ENCODE measurements around the gene PKD1.

Gene PKD1

DNA sequence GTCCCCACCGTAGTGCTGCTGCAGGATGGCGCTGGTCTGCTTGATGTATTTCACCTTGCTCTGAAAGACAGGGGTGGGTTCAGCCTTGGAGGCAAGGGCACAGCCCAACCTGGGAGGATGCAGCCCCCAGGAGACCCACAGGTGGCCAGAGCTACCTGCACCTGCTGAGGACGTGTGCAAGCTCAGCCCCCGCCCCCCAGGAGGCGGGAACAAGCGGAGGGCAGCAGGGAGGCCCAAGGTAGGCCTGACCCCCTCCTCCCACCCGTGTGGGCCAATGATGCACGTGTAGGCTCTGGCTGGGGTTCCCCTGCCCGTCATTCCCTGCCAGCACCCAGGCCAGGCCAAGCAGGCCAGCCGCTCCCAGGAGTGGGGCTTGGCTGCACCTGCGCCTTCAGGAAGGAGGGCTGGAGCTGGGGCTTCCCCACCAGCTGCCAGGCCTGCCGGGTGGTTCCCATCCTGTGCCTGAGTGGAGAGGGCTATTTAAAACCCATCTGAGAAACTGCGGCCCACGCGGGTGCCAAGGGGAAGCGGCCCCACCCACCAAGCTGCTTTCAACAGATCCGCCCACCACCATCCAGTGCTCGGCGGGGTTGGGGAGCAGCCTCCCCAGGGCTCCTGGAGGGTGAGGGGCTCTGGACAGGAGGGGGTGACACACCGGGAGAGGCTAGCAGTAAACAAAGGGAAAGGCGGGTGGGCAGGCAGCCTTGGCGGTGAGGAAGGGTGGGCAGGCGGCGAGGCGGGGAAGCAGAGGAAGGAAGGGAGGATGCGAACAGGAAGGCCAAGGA lies 91.8 kb downstream of the PKD1 start:
- no peak for DNase-seq

DNA sequence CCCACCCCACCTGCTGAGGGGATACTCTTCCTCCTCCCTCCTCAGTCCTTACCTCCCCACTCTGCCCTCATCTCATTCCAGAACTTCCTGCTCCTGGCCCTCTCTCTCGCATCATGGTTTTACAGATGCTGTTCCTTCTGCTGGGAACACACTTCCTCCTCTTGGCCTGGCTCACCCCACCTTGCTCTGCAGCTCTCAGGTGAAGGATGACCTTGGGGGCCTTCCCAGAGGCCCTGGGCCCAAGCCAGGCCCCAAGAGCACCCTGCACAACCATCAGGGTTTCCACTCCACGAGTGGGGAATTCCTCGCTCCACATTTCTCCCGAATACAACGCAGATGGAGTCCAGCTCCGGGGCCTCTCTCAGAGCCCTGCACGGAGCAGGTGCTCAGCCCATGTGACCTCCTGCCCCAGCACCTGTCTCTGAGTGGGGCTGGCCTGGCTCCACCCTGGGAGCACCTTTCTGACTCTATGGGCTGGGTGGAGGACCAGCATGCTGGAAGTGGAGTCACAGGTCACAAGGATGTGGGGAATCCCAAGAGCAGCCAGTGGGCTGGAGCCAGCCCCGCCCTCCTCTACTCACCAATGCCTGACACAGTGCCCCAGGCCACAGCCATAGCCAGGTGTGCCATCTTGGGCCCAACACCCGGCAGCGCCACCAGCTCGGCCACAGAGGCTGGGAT lies 92.6 kb downstream of the PKD1 start:
- DNase-seq: no peak

DNA sequence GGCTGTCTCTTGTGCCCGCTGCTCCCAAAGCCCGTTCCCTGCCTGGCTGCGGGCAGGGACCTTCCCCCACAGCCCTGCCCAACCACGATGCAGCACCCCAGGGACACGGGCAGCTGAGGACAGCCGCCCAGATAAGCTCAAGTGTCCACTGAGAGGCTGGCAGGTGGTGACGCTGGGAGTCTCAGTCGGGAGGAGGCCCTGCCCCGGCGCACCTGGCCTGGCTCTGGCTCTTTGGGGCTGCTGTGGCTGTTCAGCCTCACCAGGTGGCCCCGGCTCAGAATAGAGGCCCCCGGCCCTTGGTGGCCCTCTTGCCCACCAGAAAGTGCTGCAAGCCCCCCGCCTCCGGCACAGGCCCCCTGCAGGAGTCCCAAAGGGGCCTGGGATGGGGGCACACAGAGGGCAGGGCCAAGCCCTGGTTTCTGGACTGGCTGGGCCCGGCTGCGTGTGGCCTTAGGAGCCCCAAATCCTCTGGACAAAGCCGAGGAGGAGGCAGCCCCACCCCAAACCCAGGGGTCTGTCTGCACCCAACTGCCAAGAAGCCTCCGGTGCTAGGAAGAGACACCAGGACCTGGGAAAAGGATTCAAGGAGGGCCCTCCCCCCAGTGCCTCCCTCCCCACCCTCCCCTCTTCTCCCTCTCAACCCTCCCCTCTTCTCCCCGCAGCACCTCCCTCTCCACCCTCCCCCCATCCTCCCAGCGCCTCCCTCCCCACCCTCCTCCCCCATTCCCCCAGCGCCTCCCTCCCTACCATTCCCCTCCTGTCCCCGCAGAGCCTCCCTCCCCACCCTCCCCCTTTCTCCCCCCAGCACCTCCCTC lies 93.3 kb downstream of the PKD1 start:
- DNase-seq: no peak

DNA sequence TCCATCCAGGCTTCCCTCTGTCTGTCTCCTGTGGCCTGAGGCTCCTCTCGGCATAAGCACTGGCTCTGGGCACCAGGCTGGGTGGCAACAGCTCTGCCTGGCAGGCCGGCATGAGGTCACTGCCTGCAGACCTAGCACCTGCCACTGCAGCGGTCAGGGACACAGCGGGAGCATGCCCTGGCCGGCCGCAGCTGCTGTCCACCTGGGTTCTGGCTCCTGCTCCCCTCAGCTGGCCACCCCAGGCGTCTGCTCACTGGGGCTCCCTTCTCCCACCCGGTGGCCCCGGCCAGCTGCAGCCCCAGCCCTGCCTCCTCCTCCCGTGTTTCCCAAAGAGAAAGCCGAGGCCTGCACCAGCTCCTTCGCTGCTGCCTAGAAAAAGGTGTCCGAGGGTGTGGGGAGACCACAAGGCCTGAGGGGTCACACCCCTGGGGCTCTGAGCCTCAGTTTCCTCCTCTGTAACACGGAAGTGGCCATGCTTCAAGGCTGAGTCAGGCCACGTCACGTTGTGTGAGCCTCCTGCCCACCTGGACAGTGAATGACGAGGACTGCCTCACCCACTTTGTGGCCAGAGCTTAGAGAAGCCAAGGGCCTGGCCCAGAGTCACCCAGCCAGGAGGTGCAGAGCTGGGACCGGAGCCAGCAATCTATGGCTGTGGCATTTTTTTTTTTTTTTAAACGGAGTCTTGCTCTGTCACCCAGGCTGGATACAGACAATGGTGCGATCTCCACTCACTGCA lies 94.7 kb downstream of the PKD1 start:
- DNase-seq: peak; percentile 67

DNA sequence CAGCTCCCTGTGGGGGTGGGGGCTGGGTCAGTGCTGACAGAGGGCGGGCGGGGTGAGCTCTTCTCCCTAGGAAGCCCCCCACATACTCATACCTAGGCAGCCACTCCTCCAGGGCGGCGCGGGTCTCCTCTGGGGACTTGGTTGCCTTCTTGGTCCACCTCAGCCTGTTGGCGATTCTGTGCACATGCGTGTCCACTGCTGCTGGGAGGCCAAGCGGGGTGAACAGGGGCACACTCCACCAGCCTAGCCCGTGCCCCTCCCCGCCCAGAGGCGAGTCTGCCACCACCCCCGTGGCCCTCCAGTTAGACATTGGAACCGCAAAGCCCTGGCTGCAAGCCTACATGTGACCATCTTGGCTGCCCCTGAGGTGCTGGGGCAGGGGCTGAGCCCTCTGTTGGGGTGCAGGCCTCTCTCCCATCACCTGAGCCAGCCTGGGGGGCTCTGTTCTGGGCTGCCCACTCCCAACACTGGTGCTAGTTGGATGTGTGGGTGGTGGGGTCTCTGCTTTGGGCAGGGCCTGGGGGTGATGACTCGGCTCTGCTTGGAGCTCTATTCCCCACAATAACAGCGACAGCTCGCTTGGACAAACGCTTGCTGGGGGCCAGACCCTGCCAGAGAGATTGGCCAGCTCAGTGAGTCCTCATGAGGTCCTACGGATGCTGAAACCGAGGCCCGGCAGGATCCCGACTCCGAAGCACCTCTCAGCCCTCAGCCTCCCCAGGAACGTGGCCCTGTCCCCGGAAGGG lies 95.5 kb downstream of the PKD1 start:
- peak; percentile 55 for DNase-seq

DNA sequence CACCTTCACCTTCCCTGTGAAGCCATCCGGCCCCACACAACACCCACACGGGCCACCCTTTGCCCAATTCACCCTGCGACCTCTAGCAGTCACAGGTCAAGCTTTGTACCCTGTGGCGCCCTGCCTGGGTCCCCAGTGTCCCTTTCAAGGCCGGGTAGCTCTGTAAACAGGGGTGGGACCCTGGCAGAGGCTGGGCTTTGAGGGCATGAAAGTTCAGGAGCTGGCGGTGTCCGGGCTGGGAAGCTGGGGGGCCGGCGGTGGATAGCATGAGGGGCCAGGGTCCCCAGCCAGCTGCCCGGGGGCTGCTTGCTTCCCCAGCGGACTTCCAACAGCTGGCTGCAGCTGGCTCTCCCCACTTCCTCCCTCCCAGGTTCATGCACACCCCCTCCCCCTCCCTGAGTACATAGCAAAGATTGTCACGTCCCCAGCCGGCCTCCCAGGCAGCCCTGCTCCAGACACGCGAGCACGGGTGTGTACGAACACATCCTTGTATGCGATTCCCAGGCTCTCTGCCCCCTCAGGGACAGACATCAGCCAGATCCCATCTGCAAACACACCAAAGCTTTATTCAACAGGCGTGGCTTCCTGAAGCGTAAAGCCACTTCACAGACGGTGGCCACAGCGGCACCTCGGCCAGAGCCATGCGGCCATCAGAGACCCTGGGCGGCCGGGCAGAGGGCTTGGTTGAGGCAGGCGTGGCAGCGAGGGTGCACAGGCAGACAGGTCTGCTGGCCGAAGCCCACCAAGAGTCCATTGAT lies 96.2 kb downstream of the PKD1 start:
- peak; percentile 86 for DNase-seq
